WTC11 (cell line): ENCODE data around the gene CXCL12.

Source experiments
- CBFB ChIP-seq: sonication (generic); formaldehyde crosslinking; IDR thresholded peaks from 2 replicates; pipeline ENCODE4 v1.8.1; 2022; ENCODE audit warnings: mild to moderate bottlenecking, low read depth, missing genetic modification reagents
- CTCF ChIP-seq: fragments of 200-600 bp; IDR thresholded peaks from 2 replicates; pipeline ENCODE4 v1.8.0; 2022; ENCODE audit warnings: antibody characterized with exemption

- TF ChIP-seq CTCF (no peak), CBFB (CRISPR knock-in tag) (no peak)
These were observed 5.7 kb upstream of the CXCL12 start for GRCh38 chr10:44390585-44391072.
